Progenitor cell of endocrine pancreas (in vitro differentiated cells): ENCODE measurements around the gene TNPO1. TPM values are rescaled to one million over a fixed set of nuclear protein-coding genes. Genes with fewer than 3 reads are reported as not detected.

Source experiments
- DNase-seq: peaks from one replicate; pipeline ENCODE4 v3.0.0; 2021; ENCODE audit warnings: low spot score; ENCODE audit not compliant: unreplicated experiment
- H3K27ac Mint-ChIP-seq: 2 replicates; pipeline ENCODE4 v1.8.0; 2021; ENCODE audit warnings: mild to moderate bottlenecking, moderate library complexity, mixed read lengths
- H3K27me3 Mint-ChIP-seq: 2 replicates; pipeline ENCODE4 v1.8.0; 2021; ENCODE audit warnings: mixed read lengths
- H3K36me3 Mint-ChIP-seq: 2 replicates; pipeline ENCODE4 v1.8.0; 2022; ENCODE audit warnings: mixed read lengths; ENCODE audit not compliant: insufficient read depth
- H3K4me1 Mint-ChIP-seq: 2 replicates; pipeline ENCODE4 v1.8.0; 2021; ENCODE audit warnings: low read depth, mixed read lengths
- H3K4me3 Mint-ChIP-seq: 2 replicates; pipeline ENCODE4 v1.8.0; 2021; ENCODE audit warnings: low read depth, mild to moderate bottlenecking, moderate library complexity, mixed read lengths
- H3K9me3 Mint-ChIP-seq: 2 replicates; pipeline ENCODE4 v1.8.0; 2021; ENCODE audit warnings: low read depth, mixed read lengths
- total RNA-seq: library from RNA; stranded (reverse); gene quantifications from 2 replicates; pipeline ENCODE4 v1.2.1, GENCODE V29; 2021
- TF ChIP-seq, protein P1 (sequence below): fragments of 200-600 bp; sonication (generic); IDR thresholded peaks from one replicate; pipeline ENCODE4 v1.5.0; 2021; ENCODE audit warnings: antibody characterized with exemption, mild to moderate bottlenecking; ENCODE audit not compliant: unreplicated experiment

Gene TNPO1
- total RNA-seq, 1 donor from 2014 or later, result 149 TPM

DNA sequence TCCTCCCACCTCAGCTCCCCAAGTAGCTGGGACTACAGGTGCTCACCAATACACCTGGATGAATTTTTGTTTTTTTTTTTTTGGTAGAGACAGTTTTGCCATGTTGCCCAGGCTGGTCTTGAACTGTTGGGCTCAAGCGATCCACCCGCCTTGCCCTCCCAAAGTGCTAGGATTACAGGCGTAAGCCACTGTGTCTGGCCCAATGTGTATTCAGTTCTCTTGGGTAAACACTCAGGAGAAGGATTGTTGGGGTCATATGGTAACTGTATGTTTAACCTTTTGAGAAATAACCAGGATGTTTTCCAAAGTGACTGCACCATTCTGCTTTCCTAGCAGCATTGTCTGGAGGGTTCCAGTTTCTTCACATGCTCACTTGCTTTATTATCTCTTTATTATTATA lies 67.4 kb downstream of the TNPO1 start:
- no peaks in the 10 kb centered on the region for H3K4me1 Mint-ChIP-seq
- H3K36me3 Mint-ChIP-seq, result peaks cover 49% of the 10 kb centered on the region

DNA sequence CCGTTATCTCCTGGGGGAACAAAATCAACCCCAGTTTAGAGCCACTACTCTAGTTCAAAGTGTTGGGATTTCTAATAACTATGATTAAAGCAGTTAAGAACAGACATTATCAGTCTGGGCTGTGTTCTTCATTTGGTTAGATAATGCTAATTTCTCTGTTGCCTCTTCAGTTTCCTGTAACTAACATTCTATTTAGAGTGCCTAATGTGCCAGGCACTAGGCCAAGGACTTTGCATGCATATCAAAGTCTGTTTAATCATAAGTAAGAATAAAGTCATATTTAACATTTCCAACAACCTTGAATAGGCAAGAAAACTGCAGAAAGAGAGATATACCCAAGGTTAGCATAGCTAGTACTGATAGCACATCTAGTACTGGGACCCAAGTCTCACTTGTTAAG lies 68.4 kb downstream of the TNPO1 start:
- TF ChIP-seq, protein P1, sequence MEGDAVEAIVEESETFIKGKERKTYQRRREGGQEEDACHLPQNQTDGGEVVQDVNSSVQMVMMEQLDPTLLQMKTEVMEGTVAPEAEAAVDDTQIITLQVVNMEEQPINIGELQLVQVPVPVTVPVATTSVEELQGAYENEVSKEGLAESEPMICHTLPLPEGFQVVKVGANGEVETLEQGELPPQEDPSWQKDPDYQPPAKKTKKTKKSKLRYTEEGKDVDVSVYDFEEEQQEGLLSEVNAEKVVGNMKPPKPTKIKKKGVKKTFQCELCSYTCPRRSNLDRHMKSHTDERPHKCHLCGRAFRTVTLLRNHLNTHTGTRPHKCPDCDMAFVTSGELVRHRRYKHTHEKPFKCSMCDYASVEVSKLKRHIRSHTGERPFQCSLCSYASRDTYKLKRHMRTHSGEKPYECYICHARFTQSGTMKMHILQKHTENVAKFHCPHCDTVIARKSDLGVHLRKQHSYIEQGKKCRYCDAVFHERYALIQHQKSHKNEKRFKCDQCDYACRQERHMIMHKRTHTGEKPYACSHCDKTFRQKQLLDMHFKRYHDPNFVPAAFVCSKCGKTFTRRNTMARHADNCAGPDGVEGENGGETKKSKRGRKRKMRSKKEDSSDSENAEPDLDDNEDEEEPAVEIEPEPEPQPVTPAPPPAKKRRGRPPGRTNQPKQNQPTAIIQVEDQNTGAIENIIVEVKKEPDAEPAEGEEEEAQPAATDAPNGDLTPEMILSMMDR, result no peak
- Mint-ChIP-seq H3K4me1 (no peaks in the 10 kb centered on the region), H3K9me3 (no peaks in the 10 kb centered on the region), H3K4me3 (no peak overlapping the region), H3K27me3 (no peaks in the 10 kb centered on the region), H3K27ac (no peak overlapping the region), H3K36me3 (peaks cover 52% of the 10 kb centered on the region)
- no peak for DNase-seq

More for the DNA sequence above, 67.4 kb downstream of the TNPO1 start:
- TF ChIP-seq, protein P1, result no peak
- DNase-seq, result no peak
- Mint-ChIP-seq H3K27me3 (no peaks in the 10 kb centered on the region), H3K27ac (no peak overlapping the region), H3K9me3 (no peaks in the 10 kb centered on the region), H3K4me3 (no peak overlapping the region)

DNA sequence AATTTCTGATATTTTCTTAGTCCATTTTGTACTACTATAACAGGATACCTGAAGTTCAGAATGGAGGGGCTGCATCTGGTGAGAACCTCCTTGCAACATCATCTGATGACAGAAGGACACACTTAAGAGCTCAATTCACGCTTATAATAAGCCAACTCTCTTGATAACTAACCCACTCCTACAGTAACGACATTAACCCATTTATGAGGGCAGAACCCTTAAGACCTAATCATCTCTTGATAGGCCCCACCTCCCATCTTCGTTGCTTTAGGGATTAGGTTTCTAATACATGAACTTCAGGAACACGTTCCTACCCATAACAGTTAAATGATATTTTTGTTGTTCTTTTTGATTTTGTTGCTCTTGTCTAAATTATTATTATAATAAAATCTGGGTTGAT lies 69.4 kb downstream of the TNPO1 start:
- no peaks in the 10 kb centered on the region for H3K4me1 Mint-ChIP-seq
- TF ChIP-seq, protein P1, result no peak
- DNase-seq, result no peak
- H3K4me3 Mint-ChIP-seq, result no peak overlapping the region
- H3K27ac Mint-ChIP-seq, result peak overlapping the region; percentile 4
- H3K9me3 Mint-ChIP-seq, result no peaks in the 10 kb centered on the region
- peaks cover 56% of the 10 kb centered on the region for H3K36me3 Mint-ChIP-seq
- H3K27me3 Mint-ChIP-seq, result no peaks in the 10 kb centered on the region

DNA sequence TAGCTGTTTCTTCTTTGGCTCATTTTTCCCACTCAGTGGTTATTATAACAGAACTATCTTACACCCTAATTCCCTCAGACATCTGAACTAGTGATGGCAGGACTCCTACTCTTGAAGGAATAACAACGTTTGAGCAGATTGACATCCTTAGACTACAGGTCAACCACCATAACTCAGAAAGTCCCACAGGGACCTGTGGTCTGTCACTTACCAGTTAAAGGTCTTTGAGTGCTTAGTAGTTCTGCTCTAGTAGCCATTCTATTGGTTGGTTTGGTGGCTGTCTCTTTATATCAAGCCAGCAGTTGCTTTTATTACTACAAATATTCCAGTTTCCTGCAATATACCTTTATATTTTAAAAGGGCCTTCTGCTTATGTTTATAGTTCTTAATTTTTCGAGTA lies 72.1 kb downstream of the TNPO1 start:
- H3K4me1 Mint-ChIP-seq, result peaks cover 2% of the 10 kb centered on the region
- no peak overlapping the region for H3K4me3 Mint-ChIP-seq
- H3K27me3 Mint-ChIP-seq, result no peaks in the 10 kb centered on the region

DNA sequence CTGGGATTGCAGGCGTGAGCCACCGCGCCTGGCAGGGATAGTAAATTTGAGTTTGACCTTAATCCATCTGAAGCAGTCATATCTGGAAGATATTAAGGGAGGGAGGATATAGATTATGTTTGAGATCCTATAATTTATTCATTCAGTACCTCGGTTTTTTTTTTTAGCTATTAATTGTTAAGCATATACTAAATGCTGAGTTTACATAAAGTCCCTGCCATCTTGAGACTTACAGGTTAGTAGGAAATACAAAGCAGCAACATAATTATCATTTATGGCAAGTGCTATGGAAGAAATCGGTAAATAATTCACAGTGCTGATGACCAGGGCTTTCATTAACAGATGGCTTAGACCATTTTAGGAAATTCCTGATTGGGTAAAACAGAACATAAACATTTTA lies 72.9 kb downstream of the TNPO1 start:
- no peaks in the 10 kb centered on the region for H3K9me3 Mint-ChIP-seq
- H3K4me1 Mint-ChIP-seq, result peaks cover 2% of the 10 kb centered on the region
- H3K36me3 Mint-ChIP-seq, result peaks cover 46% of the 10 kb centered on the region
- TF ChIP-seq, protein P1, result no peak
- H3K27ac Mint-ChIP-seq, result no peak overlapping the region
- DNase-seq, result no peak
- H3K4me3 Mint-ChIP-seq, result no peak overlapping the region
- no peaks in the 10 kb centered on the region for H3K27me3 Mint-ChIP-seq

More for the DNA sequence above, 72.1 kb downstream of the TNPO1 start:
- no peak for DNase-seq
- Mint-ChIP-seq H3K27ac (no peak overlapping the region), H3K9me3 (no peaks in the 10 kb centered on the region), H3K36me3 (peaks cover 45% of the 10 kb centered on the region)
- TF ChIP-seq, protein P1, result no peak
